GM12874 (cell line): Measurements from ENCODE around the gene PCDHGA12.

Experiments used
- CTCF ChIP-seq: IDR thresholded peaks from 2 replicates; pipeline ENCODE4 v1.5.1; 2011; ENCODE audit warnings: low read depth, mild to moderate bottlenecking, control low read depth, low read length, moderate library complexity; ENCODE audit not compliant: insufficient read depth

The PCDHGA12 gene

GRCh38 chr5:141431286-141431685, 979 bp downstream of the PCDHGA12 start:
- no peak for TF ChIP-seq CTCF

- no peak for TF ChIP-seq CTCF
These were observed 3.7 kb downstream of the PCDHGA12 start for GRCh38 chr5:141434006-141434405.

- TF ChIP-seq CTCF = no peak
These were observed 6.9 kb downstream of the PCDHGA12 start for GRCh38 chr5:141437221-141437620.

- no peak for TF ChIP-seq CTCF
These were observed 9.3 kb downstream of the PCDHGA12 start for GRCh38 chr5:141439411-141440141.

GRCh38 chr5:141440341-141440740, 10.0 kb downstream of the PCDHGA12 start:
- no peak for TF ChIP-seq CTCF

- TF ChIP-seq CTCF = no peak
These were observed 11.4 kb downstream of the PCDHGA12 start for GRCh38 chr5:141441571-141442170.

GRCh38 chr5:141465351-141465750, 35.0 kb downstream of the PCDHGA12 start:
- TF ChIP-seq CTCF = no peak
